ENCODE data around the gene NSMF.

NSMF gene

GRCh38 chr9:137459152-137459600, at the start of gene NSMF:
NSMF (minus strand) TSS chr9:137459334; CDS start chr9:137459102, 232 bp downstream.
- DNase-seq: peak; percentile 91

GRCh38 chr9:137506702-137507171, 47.6 kb upstream of the NSMF start:
- peak; percentile 86 for DNase-seq

- no peak for DNase-seq
Measured at GRCh38 chr9:137506274-137506673, 47.1 kb upstream of the NSMF start.

GRCh38 chr9:137505421-137506140, 46.4 kb upstream of the NSMF start:
- no peak for DNase-seq

- no peak for DNase-seq
Measured at GRCh38 chr9:137504432-137504777, 45.3 kb upstream of the NSMF start.

- DNase-seq: no peak
Measured at GRCh38 chr9:137502008-137502911, 43.1 kb upstream of the NSMF start.

- DNase-seq: no peak
Measured at GRCh38 chr9:137501457-137501856, 42.3 kb upstream of the NSMF start.

GRCh38 chr9:137500666-137501397, 41.7 kb upstream of the NSMF start:
- DNase-seq: no peak

GRCh38 chr9:137499858-137500661, 40.9 kb upstream of the NSMF start:
- no peak for DNase-seq

GRCh38 chr9:137499416-137499815, 40.3 kb upstream of the NSMF start:
- DNase-seq: no peak

GRCh38 chr9:137498720-137499150, 39.6 kb upstream of the NSMF start:
- no peak for DNase-seq

- DNase-seq: no peak
Measured at GRCh38 chr9:137497921-137498719, 39.0 kb upstream of the NSMF start.

GRCh38 chr9:137496601-137497375, 37.7 kb upstream of the NSMF start:
- no peak for DNase-seq

- DNase-seq: no peak
Measured at GRCh38 chr9:137494550-137495351, 35.6 kb upstream of the NSMF start.

- no peak for DNase-seq
Measured at GRCh38 chr9:137494104-137494544, 35.0 kb upstream of the NSMF start.

- DNase-seq: no peak
Measured at GRCh38 chr9:137493364-137494103, 34.4 kb upstream of the NSMF start.

- no peak for DNase-seq
Measured at GRCh38 chr9:137492464-137493363, 33.6 kb upstream of the NSMF start.

All from fibroblast of upper back skin (primary cell).